HG02678 (cell line): Measurements from ENCODE around the gene GALNS.
"Not testable (repeated sequence)": the region's sequence is repeated elsewhere in the genome, so short reads cannot be mapped to it uniquely, and the experiment has no call there.

Experiments
- ATAC-seq: cut with Tn5 transposase; IDR thresholded peaks from one replicate; pipeline ENCODE4 v1.9.1; 2021; ENCODE audit warnings: mild to moderate bottlenecking, moderate library complexity; ENCODE audit not compliant: unreplicated experiment

GALNS gene

GRCh38 chr16:88839745-88840599, 16.8 kb downstream of the GALNS start:
- ATAC-seq: no peak

GRCh38 chr16:88839026-88839529, 17.7 kb downstream of the GALNS start:
- ATAC-seq: no peak

- no peak for ATAC-seq
Observed at GRCh38 chr16:88838566-88838965, 18.2 kb downstream of the GALNS start.

GRCh38 chr16:88837806-88838205, 18.9 kb downstream of the GALNS start:
- no peak for ATAC-seq

- no peak for ATAC-seq
Observed at GRCh38 chr16:88836791-88837190, 20.0 kb downstream of the GALNS start.

- ATAC-seq: no peak
Observed at GRCh38 chr16:88835818-88836217, 20.9 kb downstream of the GALNS start.

GRCh38 chr16:88835383-88835782, 21.4 kb downstream of the GALNS start:
- ATAC-seq: no peak

GRCh38 chr16:88834670-88835069, 22.1 kb downstream of the GALNS start:
- no peak for ATAC-seq

GRCh38 chr16:88833086-88833485, 23.7 kb downstream of the GALNS start:
- ATAC-seq: no peak

- no peak for ATAC-seq
Observed at GRCh38 chr16:88831838-88832237, 24.9 kb downstream of the GALNS start.

- no peak for ATAC-seq
Observed at GRCh38 chr16:88830783-88831182, 26.0 kb downstream of the GALNS start.

GRCh38 chr16:88830258-88830657, 26.5 kb downstream of the GALNS start:
- no peak for ATAC-seq

GRCh38 chr16:88828711-88829110, 28.0 kb downstream of the GALNS start:
- ATAC-seq: no peak

GRCh38 chr16:88827727-88828126, 29.0 kb downstream of the GALNS start:
- ATAC-seq: no peak

GRCh38 chr16:88826070-88826840, 30.5 kb downstream of the GALNS start:
- no peak for ATAC-seq

GRCh38 chr16:88825146-88825545, 31.6 kb downstream of the GALNS start:
- no peak for ATAC-seq

- no peak for ATAC-seq
Observed at GRCh38 chr16:88824256-88825077, 32.3 kb downstream of the GALNS start.

GRCh38 chr16:88823646-88824045, 33.1 kb downstream of the GALNS start:
- ATAC-seq: not testable (repeated sequence)

- ATAC-seq: no peak
Observed at GRCh38 chr16:88822281-88823040, 34.3 kb downstream of the GALNS start.

GRCh38 chr16:88821168-88821850, 35.4 kb downstream of the GALNS start:
- ATAC-seq: no peak
